Right atrium auricular region (tissue), 2 donors: Measurements from ENCODE around the gene CHGA. TPM values are rescaled to one million over a fixed set of nuclear protein-coding genes. Genes with fewer than 3 reads are reported as not detected.

Experiments used
- DNase-seq: peaks from one replicate; pipeline ENCODE4 v3.0.0-alpha.2; 2019; ENCODE audit warnings: low spot score
- H3K27ac ChIP-seq, 2 donors: fragments of 200-600 bp; sonication (generic); 1 replicate in 1 of 2; 2 replicates in 1 of 2; pipeline ENCODE4 v1.5.1; 2016 to 2019
- H3K27me3 ChIP-seq, 2 donors: fragments of 200-600 bp; sonication (generic); one replicate each; pipeline versions ENCODE4 v1.5.1 to v1.6.0; 2017 to 2019
- H3K36me3 ChIP-seq: fragments of 200-600 bp; sonication (generic); one replicate; pipeline ENCODE4 v1.5.1; 2016
- H3K4me1 ChIP-seq, 2 donors: fragments of 200-600 bp; sonication (generic); one replicate each; pipeline versions ENCODE4 v1.5.1 to v1.6.0; 2017 to 2019
- H3K4me3 ChIP-seq, 2 donors: fragments of 200-600 bp; sonication (generic); 1 replicate in 1 of 2; 2 replicates in 1 of 2; pipeline ENCODE4 v1.5.1; 2017 to 2019; ENCODE audit warnings: mild to moderate bottlenecking in 1 of 2, moderate library complexity in 1 of 2
- H3K9me3 ChIP-seq, 2 donors: fragments of 200-600 bp; sonication (generic); one replicate each; pipeline ENCODE4 v1.5.1; 2019
- CTCF ChIP-seq, 2 donors: fragments of 200-600 bp; sonication (generic); IDR thresholded peaks; one replicate each; pipeline ENCODE4 v1.5.1; 2019; ENCODE audit warnings: antibody characterized with exemption in 2 of 2
- total RNA-seq, 2 donors: library from RNA; depleted of rRNA; stranded (reverse); fragments of >200 nt; gene quantifications; one replicate each; pipeline ENCODE4 v1.1.0, GENCODE V29; 2016

The CHGA gene
- total RNA-seq, 2 donors from 2014 or later: not detected

DNA sequence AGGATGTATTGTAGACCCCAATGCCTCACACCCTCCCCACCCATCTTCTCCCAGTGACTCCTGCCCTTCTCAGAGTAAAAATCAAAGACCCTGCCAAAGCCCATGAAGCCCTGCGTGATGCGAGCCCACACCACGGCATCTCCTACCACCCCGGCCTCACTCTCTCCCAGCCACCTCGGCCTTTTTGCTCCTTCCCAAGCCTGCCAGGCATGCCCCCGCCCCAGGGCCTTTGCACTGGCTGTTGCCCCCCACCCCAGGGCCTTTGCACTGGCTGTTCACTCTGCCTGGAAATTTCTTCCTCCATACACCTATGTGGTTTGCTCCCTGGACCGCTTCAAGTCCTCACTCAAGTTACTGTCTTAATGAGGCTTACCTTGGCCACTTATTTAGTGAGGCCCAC is 5.0 kb upstream of the CHGA start:
- DNase-seq: no peak
- H3K4me1 ChIP-seq: no peaks in the 10 kb centered on the region
- no peak overlapping the region for H3K4me3 ChIP-seq
- no peaks in the 10 kb centered on the region for H3K27me3 ChIP-seq
- no peaks in the 10 kb centered on the region for H3K9me3 ChIP-seq
- no peaks in the 10 kb centered on the region for H3K36me3 ChIP-seq
- no peak overlapping the region for H3K27ac ChIP-seq
- no peak for TF ChIP-seq CTCF (IDR thresholded peaks at IDR 0.05)

DNA sequence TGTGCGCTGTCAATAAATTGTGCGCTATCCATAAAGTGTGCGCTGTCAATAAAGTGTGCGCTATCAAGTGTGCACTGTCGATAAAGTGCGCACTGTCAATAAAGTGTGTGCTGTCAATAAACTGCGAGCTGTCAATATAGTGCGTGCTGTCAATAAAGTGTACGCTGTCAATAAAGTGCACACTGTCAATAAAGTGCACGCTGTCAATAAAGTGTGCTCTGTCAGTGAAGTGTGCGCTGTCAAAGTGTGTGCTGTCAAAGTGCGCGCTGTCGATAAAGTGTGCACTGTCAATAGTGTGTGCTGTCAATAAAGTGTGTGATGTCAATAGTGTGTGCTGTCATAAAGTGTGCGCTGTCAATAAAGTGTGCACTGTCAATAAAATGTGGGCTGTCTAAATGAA is 2.9 kb upstream of the CHGA start:
- Histone ChIP-seq H3K4me1 (no peaks in the 10 kb centered on the region), H3K27ac (no peak overlapping the region), H3K9me3 (no peaks in the 10 kb centered on the region), H3K36me3 (no peaks in the 10 kb centered on the region), H3K27me3 (no peaks in the 10 kb centered on the region), H3K4me3 (no peak overlapping the region)
- no peak for DNase-seq
- TF ChIP-seq CTCF (IDR thresholded peaks at IDR 0.05): no peak

GRCh38 chr14:92922155-92922735 is 705 bp upstream of the CHGA start:
- no peak overlapping the region for H3K27ac ChIP-seq
- no peak for DNase-seq
- H3K9me3 ChIP-seq: no peaks in the 10 kb centered on the region
- TF ChIP-seq CTCF (IDR thresholded peaks at IDR 0.05): no peak
- H3K4me3 ChIP-seq: no peak overlapping the region
- no peaks in the 10 kb centered on the region for H3K36me3 ChIP-seq
- no peaks in the 10 kb centered on the region for H3K27me3 ChIP-seq
- no peaks in the 10 kb centered on the region for H3K4me1 ChIP-seq

DNA sequence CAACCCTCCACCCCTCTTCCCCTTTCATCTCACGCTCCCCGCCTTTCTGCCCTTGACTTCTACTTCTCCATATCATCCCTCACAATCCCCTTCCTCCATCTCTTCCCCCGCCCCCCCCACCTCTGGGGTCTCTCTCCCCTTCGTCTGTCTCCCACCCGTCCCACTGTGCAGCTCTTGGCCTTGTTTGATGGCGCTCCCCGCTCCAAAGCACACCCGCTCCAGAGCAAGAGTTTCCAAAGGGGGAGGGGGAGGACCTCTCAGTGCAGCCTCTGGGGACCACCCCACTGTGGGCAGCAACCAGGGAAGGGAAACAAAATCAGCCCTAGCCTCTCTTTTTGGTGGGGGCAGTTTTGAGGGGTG is 774 bp downstream of the CHGA start:
- Histone ChIP-seq H3K27me3 (no peaks in the 10 kb centered on the region), H3K27ac (no peak overlapping the region), H3K9me3 (no peaks in the 10 kb centered on the region), H3K4me1 (no peaks in the 10 kb centered on the region), H3K4me3 (no peak overlapping the region), H3K36me3 (no peaks in the 10 kb centered on the region)
- no peak for DNase-seq
- TF ChIP-seq CTCF (IDR thresholded peaks at IDR 0.05): no peak

DNA sequence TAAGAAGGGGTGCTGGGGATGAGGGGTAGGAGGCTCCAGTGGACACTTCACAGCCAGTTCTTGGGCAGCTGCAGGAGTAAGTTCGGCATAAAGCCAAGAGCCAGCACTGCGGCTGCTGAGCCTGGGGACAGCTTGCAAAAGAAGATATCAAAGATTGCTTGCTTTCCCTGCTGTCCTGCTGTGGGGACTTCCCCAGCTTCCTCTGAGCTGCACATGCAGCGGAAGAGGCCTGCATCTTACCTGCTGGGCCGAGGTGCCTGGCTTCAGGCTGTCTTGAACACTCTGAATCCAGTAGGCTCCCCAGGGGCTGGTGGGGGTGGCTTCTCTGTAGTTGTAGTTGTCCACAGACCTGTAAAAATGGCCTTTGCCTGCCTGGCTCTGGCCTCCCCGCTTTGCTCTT is 1.3 kb downstream of the CHGA start:
- Histone ChIP-seq H3K36me3 (no peaks in the 10 kb centered on the region), H3K27ac (no peak overlapping the region), H3K27me3 (no peaks in the 10 kb centered on the region), H3K9me3 (no peaks in the 10 kb centered on the region), H3K4me1 (no peaks in the 10 kb centered on the region), H3K4me3 (no peak overlapping the region)
- no peak for TF ChIP-seq CTCF (IDR thresholded peaks at IDR 0.05)
- DNase-seq: no peak

- no peaks in the 10 kb centered on the region for H3K36me3 ChIP-seq
- no peaks in the 10 kb centered on the region for H3K4me1 ChIP-seq
- H3K27me3 ChIP-seq: no peaks in the 10 kb centered on the region
- no peaks in the 10 kb centered on the region for H3K9me3 ChIP-seq
- no peak for DNase-seq
- H3K4me3 ChIP-seq: no peak overlapping the region
- H3K27ac ChIP-seq: no peak overlapping the region
- no peak for TF ChIP-seq CTCF (IDR thresholded peaks at IDR 0.05)
These were observed 2.5 kb downstream of the CHGA start for GRCh38 chr14:92925446-92925845.
